A673 (cell line): ENCODE results near the gene CDY2A.
"Not testable (repeated sequence)": the region's sequence is repeated elsewhere in the genome, so short reads cannot be mapped to it uniquely, and the experiment has no call there.

ENCODE experiments used
- CTCF ChIP-seq: fragments of 300-800, 200-600 bp; sonication (generic); conservative IDR thresholded peaks from 2 replicates; pipeline ENCODE4 v1.5.1; 2017; ENCODE audit warnings: low read depth, mild to moderate bottlenecking, antibody characterized with exemption, low read length, moderate library complexity, mixed read lengths
- EZH2 ChIP-seq: fragments of 200-600 bp; sonication (generic); IDR thresholded peaks from 2 replicates; pipeline ENCODE4 v1.6.1; 2017; ENCODE audit warnings: borderline replicate concordance, low read depth, mild to moderate bottlenecking, mixed read lengths, antibody characterized with exemption, low read length; ENCODE audit not compliant: poor library complexity, severe bottlenecking

DNA sequence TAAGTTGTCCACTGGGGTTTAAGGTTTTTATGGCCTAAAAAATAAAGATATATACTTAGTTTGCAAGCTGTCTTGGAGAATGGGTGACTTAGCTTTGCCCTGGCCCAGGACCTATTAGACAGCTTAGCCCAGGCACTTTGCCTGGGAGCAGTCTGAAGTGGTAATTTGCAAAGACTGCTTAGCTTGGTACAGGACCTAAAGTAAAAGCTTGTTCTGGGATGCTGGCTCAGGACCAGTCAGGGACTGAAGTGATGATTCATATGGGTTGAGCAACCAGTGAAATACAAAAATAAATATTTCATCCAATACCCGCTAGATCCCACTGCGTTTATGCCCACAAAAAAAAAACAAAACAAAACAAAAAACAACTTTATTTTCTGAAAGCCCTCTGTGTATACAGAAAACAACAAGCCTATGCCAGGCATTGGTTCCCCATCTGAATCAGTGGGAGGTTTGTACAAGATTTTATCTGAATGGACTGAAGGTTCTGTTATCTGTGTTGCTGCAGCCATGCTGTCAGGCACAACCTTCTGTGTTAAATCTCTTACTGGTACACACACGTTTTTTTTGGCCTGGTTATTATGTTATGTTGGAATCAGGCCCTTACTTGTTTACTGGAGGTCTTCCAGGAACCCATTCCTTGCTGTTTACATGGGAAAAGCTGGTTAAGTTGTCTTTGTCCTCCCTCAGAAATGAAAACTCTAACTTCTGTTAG, 8.7 kb downstream of the CDY2A start:
- not testable (repeated sequence) for TF ChIP-seq CTCF, EZH2
